ENCODE measurements around the gene BAK1. TPM values are rescaled to one million over a fixed set of nuclear protein-coding genes. Genes with fewer than 3 reads are reported as not detected.

The BAK1 gene
- polyA plus RNA-seq, 1 donor (not counting 4 experiments of a cell fraction or from before 2014, with no cell fraction given), result 61.1 TPM

- Histone ChIP-seq H3K4me2 (ENCODE audit: control insufficient read depth, extremely low read depth, insufficient read depth, low read depth, low read length) (no peak overlapping the region), H2AFZ (ENCODE audit: control insufficient read depth, low read length) (no peak overlapping the region), H3K4me3 (ENCODE audit: control insufficient read depth in 2 of 3, extremely low read depth in 1 of 3, insufficient read depth in 2 of 3, low read depth in 1 of 3, low read length in 3 of 3) (no peak overlapping the region), H3K9me3 (ENCODE audit: control insufficient read depth, low read depth, low read length) (no peaks in the 10 kb centered on the region), H3K27me3 (ENCODE audit: control insufficient read depth, extremely low read depth, insufficient read depth, low read length) (no peaks in the 10 kb centered on the region), H3K4me1 (ENCODE audit: control insufficient read depth, extremely low read depth, insufficient read depth, low read length) (peaks cover 25% of the 10 kb centered on the region), H4K20me1 (ENCODE audit: control insufficient read depth, extremely low read depth, insufficient read depth, low read length) (no peaks in the 10 kb centered on the region), H3K36me3 (ENCODE audit: control insufficient read depth in 2 of 2, extremely low read depth in 1 of 2, insufficient read depth in 2 of 2, low read length in 2 of 2) (peaks cover 11 to 13% of the 10 kb centered on the region in 2 experiments), H3K9me1 (ENCODE audit: control insufficient read depth, extremely low read depth, insufficient read depth, low read length) (no peaks in the 10 kb centered on the region), H3K27ac (ENCODE audit: control insufficient read depth, insufficient read depth, low read length) (no peak overlapping the region), H3K79me2 (ENCODE audit: control insufficient read depth, insufficient read depth, low read length) (no peaks in the 10 kb centered on the region), H3K9ac (ENCODE audit: control insufficient read depth, extremely low read depth, insufficient read depth, low read length) (no peak overlapping the region)
- no peak for TF ChIP-seq CTCF (optimal IDR thresholded peaks at IDR 0.05 in 1 of 3, IDR thresholded peaks at IDR 0.05 in 1 of 3, conservative IDR thresholded peaks at IDR 0.05 in 1 of 3; ENCODE audit: extremely low read depth in 1 of 3, insufficient read depth in 2 of 3, low read length in 3 of 3)
- no peak for TF ChIP-seq EZH2 (IDR thresholded peaks at IDR 0.05; ENCODE audit: low read length)
- DNase-seq (ENCODE audit: low read depth, low spot score) (no peak), FAIRE-seq (no peak)
- dilution Hi-C loops (cut with MboI; ENCODE audit: extremely low pct_ligation_motif_present, low sequenced_read_pairs), result no loop called here
These were observed 12.2 kb downstream of the BAK1 start for GRCh38 chr6:33567836-33568235.

GRCh38 chr6:33566182-33567084 is 13.6 kb downstream of the BAK1 start:
- Histone ChIP-seq H3K79me2 (ENCODE audit: control insufficient read depth, insufficient read depth, low read length) (no peaks in the 10 kb centered on the region), H3K27ac (ENCODE audit: control insufficient read depth, insufficient read depth, low read length) (peak overlapping the region; percentile 49), H3K36me3 (ENCODE audit: control insufficient read depth in 2 of 2, extremely low read depth in 1 of 2, insufficient read depth in 2 of 2, low read length in 2 of 2) (peaks cover 3% of the 10 kb centered on the region in 2 experiments), H3K4me3 (ENCODE audit: control insufficient read depth in 2 of 3, extremely low read depth in 1 of 3, insufficient read depth in 2 of 3, low read depth in 1 of 3, low read length in 3 of 3) (no peak overlapping the region), H4K20me1 (ENCODE audit: control insufficient read depth, extremely low read depth, insufficient read depth, low read length) (no peaks in the 10 kb centered on the region), H3K27me3 (ENCODE audit: control insufficient read depth, extremely low read depth, insufficient read depth, low read length) (no peaks in the 10 kb centered on the region), H3K9ac (ENCODE audit: control insufficient read depth, extremely low read depth, insufficient read depth, low read length) (no peak overlapping the region), H3K4me2 (ENCODE audit: control insufficient read depth, extremely low read depth, insufficient read depth, low read depth, low read length) (peak overlapping the region; percentile 40), H3K4me1 (ENCODE audit: control insufficient read depth, extremely low read depth, insufficient read depth, low read length) (peaks cover 22% of the 10 kb centered on the region), H3K9me1 (ENCODE audit: control insufficient read depth, extremely low read depth, insufficient read depth, low read length) (no peaks in the 10 kb centered on the region), H2AFZ (ENCODE audit: control insufficient read depth, low read length) (no peak overlapping the region), H3K9me3 (ENCODE audit: control insufficient read depth, low read depth, low read length) (no peaks in the 10 kb centered on the region)
- DNase-seq (ENCODE audit: low read depth, low spot score), result no peak
- TF ChIP-seq EZH2 (IDR thresholded peaks at IDR 0.05; ENCODE audit: low read length) (no peak), CTCF (optimal IDR thresholded peaks at IDR 0.05 in 1 of 3, IDR thresholded peaks at IDR 0.05 in 1 of 3, conservative IDR thresholded peaks at IDR 0.05 in 1 of 3; ENCODE audit: extremely low read depth in 1 of 3, insufficient read depth in 2 of 3, low read length in 3 of 3) (no peak)
- dilution Hi-C loops (cut with MboI; ENCODE audit: extremely low pct_ligation_motif_present, low sequenced_read_pairs), result no loop called here
- FAIRE-seq, result peak; percentile 72

Data from keratinocyte (primary cell).